Measurements from ENCODE around the gene KIAA1671. TPM values are rescaled to one million over a fixed set of nuclear protein-coding genes. Genes with fewer than 3 reads are reported as not detected.

The KIAA1671 gene
- polyA plus RNA-seq, 1 donor from 2014 or later = 3.0 TPM

DNA sequence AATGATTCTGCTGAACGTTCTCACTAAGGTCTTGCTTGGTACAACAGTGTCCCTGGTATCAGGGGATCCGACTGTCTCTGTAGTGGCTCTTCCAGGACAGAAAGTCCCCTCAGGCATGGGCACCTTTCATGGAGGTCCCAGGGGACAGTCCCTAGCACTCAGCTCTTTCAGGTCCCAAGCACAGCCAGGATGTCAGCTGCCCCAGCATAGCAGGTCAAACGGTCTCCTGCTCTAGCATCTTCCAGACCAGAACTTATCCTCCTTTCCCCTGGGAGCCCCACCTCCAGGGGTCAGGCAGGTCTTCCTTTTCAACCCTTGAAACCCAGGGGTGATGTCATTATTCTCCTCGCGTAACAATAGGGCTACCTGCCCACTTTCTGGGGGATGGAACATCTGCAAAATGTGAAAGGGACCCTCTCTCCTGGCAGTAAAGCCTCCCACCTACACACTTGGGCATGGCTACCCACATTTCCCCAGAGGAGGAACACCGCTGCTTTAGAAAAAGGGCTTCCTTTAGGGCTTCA, 222.4 kb downstream of the KIAA1671 start:
- H3K79me2 ChIP-seq (replicated peaks; ENCODE audit: insufficient read depth, low read length) = no peaks in the 10 kb centered on the region
- no peaks in the 10 kb centered on the region for H3K27me3 ChIP-seq (ENCODE audit: insufficient read depth, low read depth, low read length)
- H3K9me3 ChIP-seq (ENCODE audit: low read length) = no peaks in the 10 kb centered on the region
- no peaks in the 10 kb centered on the region for H3F3A ChIP-seq (ENCODE audit: insufficient read depth, low read length, poor library complexity, severe bottlenecking)
- no peaks in the 10 kb centered on the region for H3K9me2 ChIP-seq (ENCODE audit: insufficient read depth, low read length)
- no peaks in the 10 kb centered on the region for H3K36me3 ChIP-seq (ENCODE audit: insufficient read depth, low read length)
- no peak overlapping the region for H2AFZ ChIP-seq (ENCODE audit: low read depth, low read length)
- H3K27ac ChIP-seq (ENCODE audit: low read length) = no peak overlapping the region
- H3K9ac ChIP-seq (ENCODE audit: low read length) = no peak overlapping the region
- no peak for TF ChIP-seq SMC3 (conservative IDR thresholded peaks at IDR 0.05; ENCODE audit: poor library complexity)
- TF ChIP-seq POLR2AphosphoS5 (IDR thresholded peaks at IDR 0.05) = no peak
- TF ChIP-seq MXI1 (conservative IDR thresholded peaks at IDR 0.05; ENCODE audit: poor library complexity, severe bottlenecking) = no peak
- TF ChIP-seq, protein P1, sequence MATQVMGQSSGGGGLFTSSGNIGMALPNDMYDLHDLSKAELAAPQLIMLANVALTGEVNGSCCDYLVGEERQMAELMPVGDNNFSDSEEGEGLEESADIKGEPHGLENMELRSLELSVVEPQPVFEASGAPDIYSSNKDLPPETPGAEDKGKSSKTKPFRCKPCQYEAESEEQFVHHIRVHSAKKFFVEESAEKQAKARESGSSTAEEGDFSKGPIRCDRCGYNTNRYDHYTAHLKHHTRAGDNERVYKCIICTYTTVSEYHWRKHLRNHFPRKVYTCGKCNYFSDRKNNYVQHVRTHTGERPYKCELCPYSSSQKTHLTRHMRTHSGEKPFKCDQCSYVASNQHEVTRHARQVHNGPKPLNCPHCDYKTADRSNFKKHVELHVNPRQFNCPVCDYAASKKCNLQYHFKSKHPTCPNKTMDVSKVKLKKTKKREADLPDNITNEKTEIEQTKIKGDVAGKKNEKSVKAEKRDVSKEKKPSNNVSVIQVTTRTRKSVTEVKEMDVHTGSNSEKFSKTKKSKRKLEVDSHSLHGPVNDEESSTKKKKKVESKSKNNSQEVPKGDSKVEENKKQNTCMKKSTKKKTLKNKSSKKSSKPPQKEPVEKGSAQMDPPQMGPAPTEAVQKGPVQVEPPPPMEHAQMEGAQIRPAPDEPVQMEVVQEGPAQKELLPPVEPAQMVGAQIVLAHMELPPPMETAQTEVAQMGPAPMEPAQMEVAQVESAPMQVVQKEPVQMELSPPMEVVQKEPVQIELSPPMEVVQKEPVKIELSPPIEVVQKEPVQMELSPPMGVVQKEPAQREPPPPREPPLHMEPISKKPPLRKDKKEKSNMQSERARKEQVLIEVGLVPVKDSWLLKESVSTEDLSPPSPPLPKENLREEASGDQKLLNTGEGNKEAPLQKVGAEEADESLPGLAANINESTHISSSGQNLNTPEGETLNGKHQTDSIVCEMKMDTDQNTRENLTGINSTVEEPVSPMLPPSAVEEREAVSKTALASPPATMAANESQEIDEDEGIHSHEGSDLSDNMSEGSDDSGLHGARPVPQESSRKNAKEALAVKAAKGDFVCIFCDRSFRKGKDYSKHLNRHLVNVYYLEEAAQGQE (IDR thresholded peaks at IDR 0.05; ENCODE audit: borderline replicate concordance) = no peak
- TF ChIP-seq, protein P2, sequence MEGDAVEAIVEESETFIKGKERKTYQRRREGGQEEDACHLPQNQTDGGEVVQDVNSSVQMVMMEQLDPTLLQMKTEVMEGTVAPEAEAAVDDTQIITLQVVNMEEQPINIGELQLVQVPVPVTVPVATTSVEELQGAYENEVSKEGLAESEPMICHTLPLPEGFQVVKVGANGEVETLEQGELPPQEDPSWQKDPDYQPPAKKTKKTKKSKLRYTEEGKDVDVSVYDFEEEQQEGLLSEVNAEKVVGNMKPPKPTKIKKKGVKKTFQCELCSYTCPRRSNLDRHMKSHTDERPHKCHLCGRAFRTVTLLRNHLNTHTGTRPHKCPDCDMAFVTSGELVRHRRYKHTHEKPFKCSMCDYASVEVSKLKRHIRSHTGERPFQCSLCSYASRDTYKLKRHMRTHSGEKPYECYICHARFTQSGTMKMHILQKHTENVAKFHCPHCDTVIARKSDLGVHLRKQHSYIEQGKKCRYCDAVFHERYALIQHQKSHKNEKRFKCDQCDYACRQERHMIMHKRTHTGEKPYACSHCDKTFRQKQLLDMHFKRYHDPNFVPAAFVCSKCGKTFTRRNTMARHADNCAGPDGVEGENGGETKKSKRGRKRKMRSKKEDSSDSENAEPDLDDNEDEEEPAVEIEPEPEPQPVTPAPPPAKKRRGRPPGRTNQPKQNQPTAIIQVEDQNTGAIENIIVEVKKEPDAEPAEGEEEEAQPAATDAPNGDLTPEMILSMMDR (IDR thresholded peaks at IDR 0.05; ENCODE audit: poor library complexity, severe bottlenecking) = no peak
- TF ChIP-seq EZH2 (IDR thresholded peaks at IDR 0.05; ENCODE audit: borderline replicate concordance, insufficient read depth, low read length, poor library complexity, severe bottlenecking) = no peak
- TF ChIP-seq TAF1 (IDR thresholded peaks at IDR 0.05; ENCODE audit: low read depth) = no peak
- no peak for TF ChIP-seq EP300 (conservative IDR thresholded peaks at IDR 0.05; ENCODE audit: poor library complexity, severe bottlenecking)
- TF ChIP-seq RAD21 (conservative IDR thresholded peaks at IDR 0.05) = no peak
- H4K20me1 ChIP-seq (ENCODE audit: insufficient read depth) = no peaks in the 10 kb centered on the region
- no peak overlapping the region for H3K4me2 ChIP-seq (ENCODE audit: low read length)
- H3K4me3 ChIP-seq (ENCODE audit: low read length) = no peak overlapping the region

DNA sequence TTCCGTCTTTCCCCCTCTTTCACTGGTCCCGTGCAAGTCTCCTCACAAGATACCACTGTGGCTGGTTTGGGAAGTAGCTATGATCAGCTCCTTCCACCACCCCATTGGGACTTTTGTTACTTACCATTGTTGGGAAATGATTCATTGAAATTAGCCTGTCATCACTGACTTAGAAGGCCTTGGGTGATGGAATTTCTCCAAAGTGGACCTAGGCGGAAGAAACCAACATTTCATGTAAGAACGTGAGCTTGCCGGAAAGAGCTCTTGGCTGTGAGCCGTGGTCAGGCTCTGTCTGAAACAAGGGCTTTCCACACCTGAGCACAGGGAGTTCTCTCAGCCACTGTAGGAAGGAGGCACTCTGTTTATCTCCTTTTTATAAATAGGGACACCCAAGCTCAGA, 223.7 kb downstream of the KIAA1671 start:
- H4K20me1 ChIP-seq (ENCODE audit: insufficient read depth) = no peaks in the 10 kb centered on the region
- no peaks in the 10 kb centered on the region for H3K36me3 ChIP-seq (ENCODE audit: insufficient read depth, low read length)
- H3K27ac ChIP-seq (ENCODE audit: low read length) = no peak overlapping the region
- no peaks in the 10 kb centered on the region for H3K27me3 ChIP-seq (ENCODE audit: insufficient read depth, low read depth, low read length)
- H3K4me2 ChIP-seq (ENCODE audit: low read length) = no peak overlapping the region
- H3K9ac ChIP-seq (ENCODE audit: low read length) = no peak overlapping the region
- no peaks in the 10 kb centered on the region for H3K9me2 ChIP-seq (ENCODE audit: insufficient read depth, low read length)
- H3K4me3 ChIP-seq (ENCODE audit: low read length) = no peak overlapping the region
- TF ChIP-seq, protein P1 (IDR thresholded peaks at IDR 0.05; ENCODE audit: borderline replicate concordance) = no peak
- TF ChIP-seq EP300 (conservative IDR thresholded peaks at IDR 0.05; ENCODE audit: poor library complexity, severe bottlenecking) = no peak
- H3K9me3 ChIP-seq (ENCODE audit: low read length) = no peaks in the 10 kb centered on the region
- H3F3A ChIP-seq (ENCODE audit: insufficient read depth, low read length, poor library complexity, severe bottlenecking) = no peaks in the 10 kb centered on the region
- H2AFZ ChIP-seq (ENCODE audit: low read depth, low read length) = no peak overlapping the region
- H3K79me2 ChIP-seq (replicated peaks; ENCODE audit: insufficient read depth, low read length) = no peaks in the 10 kb centered on the region
